ENCODE results near the gene SNCAIP.

DNA sequence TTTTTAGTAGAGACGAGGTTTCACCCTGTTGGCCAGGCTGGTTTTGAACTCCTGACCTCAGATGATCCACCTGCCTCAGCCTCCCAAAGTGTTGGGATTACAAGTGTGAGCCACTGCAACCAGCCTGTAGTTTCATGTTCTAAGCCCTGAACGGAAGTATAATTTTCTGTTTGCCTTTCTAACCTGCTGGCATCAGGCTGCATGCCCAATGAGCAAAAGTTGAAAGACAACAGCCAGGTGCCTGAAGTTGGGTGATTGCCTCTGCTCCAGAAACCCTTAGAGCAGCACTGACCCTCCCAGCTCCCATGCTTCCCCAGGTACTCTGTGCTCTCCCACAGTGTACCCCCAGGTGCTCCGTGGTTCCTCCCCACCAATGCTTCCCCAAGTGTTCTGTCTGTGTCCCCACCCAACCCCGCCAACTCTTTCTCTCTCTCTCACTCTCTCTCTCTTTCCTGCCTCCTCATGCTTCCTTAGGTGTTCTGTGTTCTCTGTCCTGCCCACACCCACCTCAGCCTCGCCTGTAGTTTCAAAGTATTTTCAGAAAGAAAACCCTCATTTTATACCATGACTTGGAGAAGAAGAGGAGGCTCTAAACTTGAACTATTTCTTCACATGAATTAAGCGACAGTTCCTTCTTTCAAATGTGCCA lies 145.3 kb downstream of the SNCAIP start:
- TF ChIP-seq POLR2AphosphoS5 (IDR thresholded peaks at IDR 0.05; ENCODE audit: borderline replicate concordance, low read depth, low read length) (no peak), FOXP2 (optimal IDR thresholded peaks at IDR 0.05; ENCODE audit: control extremely low read depth, extremely low read length, insufficient read depth) (no peak), EZH2 (IDR thresholded peaks at IDR 0.05) (no peak)

Data from SK-N-MC (cell line).